ENCODE results near the gene HM13.
"Not testable (repeated sequence)": the region's sequence is repeated elsewhere in the genome, so short reads cannot be mapped to it uniquely, and the experiment has no call there.

Gene HM13

GRCh38 chr20:31543966-31544598, 29.8 kb downstream of the HM13 start:
- no peak for DNase-seq

GRCh38 chr20:31544600-31544999, 30.4 kb downstream of the HM13 start:
- no peak for DNase-seq

DNA sequence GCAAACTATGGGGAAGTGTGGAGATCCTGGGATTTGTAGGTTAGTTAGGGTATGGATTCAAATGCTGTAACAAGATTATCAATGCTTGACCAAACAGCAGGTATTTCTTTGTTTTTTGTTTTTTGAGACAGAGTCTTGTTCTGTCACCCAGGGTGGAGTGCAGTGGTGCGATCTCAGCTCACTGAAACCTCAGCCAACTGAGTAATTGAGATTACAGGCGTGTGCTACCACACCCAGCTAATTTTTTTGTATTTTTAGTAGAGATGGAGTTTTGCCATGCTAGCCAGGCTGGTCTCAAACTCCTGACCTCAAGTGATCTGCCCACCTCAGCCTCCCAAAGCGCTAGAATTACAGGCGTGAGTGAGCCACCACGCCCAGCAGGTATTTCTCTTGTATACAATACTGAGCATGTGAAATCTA, 31.4 kb downstream of the HM13 start:
- DNase-seq, result not testable (repeated sequence)

- peak; percentile 84 for DNase-seq
Observed at GRCh38 chr20:31547017-31547675, 32.9 kb downstream of the HM13 start.

GRCh38 chr20:31547720-31548298, 33.6 kb downstream of the HM13 start:
- no peak for DNase-seq

- no peak for DNase-seq
Observed at GRCh38 chr20:31548820-31549512, 34.7 kb downstream of the HM13 start.

DNA sequence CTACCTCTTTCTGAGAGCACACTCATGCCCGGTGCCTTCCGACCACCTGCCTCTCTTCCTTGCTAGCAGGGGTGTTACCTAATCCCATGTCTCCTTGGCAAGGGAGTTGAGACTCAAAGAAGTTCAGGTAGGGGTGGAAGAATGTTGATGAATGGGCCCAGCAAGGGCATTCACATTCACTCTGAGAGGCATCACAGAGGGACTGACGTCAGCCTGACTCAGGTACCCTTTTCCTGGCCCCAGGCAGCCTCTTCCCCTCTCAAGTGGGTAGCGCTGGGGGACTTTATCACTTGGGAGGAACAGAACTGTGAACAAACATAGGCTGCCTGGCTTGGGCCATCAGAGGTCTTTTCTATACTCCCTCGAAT, 35.3 kb downstream of the HM13 start:
- DNase-seq, result no peak

DNA sequence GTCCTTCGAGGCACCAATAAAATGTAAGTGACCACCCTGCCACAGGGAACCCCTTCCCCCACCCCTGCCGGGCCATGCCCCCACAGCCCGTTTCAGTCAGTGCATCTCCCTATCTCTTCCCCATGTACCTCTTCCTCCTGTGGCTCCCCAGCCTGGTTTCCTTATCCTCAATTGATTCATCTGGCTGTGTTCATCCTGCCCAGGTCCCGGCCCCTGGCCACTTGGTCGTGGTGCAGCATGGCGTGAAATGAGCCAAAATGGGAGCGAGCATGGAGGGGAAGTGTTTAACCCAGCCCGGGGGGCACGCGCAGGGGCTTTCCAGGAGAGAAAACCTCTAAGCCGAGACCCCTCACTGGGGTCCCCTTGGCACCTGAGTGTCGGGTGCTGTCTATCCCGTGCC, 35.9 kb downstream of the HM13 start:
- no peak for DNase-seq

DNA sequence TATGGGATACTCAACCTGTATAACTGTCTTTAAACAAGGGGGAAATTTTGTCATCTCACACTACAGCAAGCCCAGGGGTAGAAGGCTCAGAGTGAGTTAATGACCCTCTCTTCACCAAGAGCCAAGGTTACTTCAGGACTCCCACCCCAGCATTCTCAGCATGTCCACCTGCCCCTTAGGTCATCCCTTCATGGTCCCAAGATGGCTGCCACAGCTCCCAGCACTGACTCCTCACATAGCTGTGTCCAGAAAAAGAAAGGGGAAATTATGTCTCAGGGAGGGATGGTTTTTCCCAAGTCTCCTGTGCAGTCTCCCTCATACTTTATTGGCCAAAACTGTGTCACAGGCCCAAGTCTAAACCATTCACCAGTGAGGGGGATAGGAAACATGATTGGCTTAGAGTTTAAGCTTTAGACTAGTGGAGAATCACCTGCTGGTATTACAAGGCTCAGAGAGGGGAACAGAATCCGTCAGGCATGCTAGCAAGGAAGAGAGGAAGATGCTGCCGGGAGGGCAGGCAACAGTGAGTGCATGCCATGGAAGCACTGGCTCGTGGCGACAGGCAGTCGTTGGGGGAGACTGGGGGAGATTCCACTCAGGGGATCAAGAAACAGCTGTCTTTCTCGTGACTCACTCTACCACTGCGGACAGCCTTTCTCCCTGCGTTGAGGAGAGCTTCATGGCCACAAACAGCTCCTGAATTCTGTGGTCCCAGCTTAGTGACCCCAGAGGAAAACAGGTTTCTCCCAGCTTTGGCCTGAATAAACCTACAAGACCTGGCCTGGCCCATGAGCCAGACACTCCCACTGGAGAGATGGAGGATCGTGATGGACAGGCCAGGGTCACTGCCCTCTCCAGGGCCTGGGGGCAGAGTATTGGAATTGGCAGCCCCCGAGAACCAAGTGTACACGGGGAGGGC, 37.2 kb downstream of the HM13 start:
- DNase-seq, result no peak

DNA sequence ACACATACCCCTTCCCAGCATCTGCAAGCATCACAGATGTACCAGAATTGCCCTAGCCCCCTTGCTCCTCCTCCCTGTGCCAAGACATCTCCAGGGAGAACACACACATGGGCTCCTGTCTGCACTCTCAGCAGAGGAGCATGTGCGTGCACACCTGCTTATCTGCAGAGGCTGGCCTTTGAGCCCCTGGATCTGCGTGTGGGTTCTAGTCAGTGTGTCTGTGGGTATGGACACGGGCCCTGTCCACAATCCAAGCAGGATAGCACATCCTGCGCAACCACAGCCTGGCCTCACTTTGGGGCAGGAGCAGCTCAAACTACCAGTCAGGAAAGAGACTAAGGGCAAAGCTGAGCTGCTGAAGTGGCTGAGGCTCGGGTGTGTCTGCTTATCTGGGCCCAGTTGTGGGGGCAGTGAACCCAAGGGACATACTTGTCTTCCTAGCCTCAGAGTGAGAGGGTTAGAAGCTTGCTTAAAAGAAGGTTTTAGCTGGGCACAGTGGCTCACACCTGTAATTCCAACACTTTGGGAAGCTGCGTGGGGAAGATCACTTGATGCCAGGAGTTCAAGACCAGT, 41.0 kb downstream of the HM13 start:
- no peak for DNase-seq

DNA sequence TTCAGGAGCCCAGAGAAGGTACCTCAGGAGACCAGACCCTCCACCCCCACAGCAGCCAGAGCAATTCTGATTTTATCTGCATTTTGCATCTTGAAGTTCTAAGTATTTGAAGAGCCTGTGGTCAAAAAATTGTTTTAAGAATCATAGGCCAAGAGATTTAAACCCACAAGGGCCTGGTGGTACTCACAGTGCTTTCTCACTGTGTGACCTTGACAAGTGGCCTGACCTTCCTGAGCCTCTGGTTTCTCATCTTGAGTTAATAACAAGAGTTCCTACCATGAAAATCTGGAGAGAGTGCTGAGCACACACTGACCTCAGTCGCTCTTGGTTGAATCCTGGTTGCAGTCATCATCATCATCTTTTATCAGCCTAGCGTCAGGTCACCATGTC, 45.5 kb downstream of the HM13 start:
- no peak for DNase-seq

- DNase-seq, result peak; percentile 86
Observed at GRCh38 chr20:31560094-31560745, 46.0 kb downstream of the HM13 start.

DNA sequence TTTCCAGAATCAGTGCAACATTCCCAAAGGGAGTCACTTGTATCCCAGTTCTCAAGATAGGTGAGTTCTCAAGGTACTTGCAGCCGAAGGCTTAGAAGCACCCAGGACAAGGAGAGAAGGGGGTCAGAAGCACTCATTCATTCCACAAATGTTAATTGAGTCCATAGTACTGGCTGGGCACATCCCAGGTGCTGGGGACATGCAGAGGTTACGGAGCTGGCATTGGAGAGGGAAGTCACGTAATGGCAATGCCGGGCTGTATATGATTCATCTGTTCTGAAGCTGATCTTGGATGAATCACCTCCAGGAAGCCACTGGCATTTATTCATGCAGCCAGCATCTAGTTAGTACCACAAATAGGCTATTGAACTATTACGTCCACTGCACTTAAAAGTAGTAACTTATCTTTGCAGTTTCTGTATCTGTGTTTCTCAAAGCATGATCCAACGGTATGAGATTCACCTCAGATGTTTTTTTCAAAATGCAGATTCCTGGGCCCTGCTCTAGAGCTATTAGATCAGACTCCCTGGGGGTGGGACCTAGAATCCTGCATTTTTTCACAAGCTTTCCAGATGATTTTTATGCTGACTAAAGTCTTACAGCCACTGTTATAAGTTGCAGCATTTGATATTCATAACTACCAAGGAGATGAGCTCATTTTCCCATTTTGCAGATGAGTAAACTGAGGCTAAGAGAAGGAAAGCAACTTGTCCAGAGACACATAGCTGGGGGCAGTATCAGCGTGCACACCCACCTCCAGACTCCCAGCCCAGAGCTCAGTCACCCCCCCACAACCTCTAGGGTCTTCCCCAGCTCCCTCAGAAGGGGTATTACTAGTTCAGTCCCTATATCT, 46.7 kb downstream of the HM13 start:
- no peak for DNase-seq

DNA sequence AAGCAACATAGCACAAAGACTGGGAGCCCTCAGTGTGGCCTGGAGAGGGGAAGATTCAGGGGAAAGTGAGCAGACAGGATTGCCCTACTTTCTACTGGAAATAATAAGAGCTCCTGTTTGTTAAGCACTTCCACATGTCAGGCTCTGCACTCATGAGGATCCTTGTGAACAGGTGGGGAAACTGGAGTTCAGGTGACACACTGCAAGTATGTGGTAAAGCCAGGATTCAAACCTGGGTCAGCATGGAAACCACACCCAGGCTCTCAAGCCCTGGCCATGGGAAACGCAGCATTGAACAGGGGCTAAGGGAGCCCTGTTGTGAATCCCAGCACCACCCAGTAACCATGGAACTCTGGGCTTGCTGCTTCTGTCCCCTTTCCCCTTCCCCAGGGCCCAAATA, 48.0 kb downstream of the HM13 start:
- no peak for DNase-seq

GRCh38 chr20:31564284-31564683, 50.0 kb downstream of the HM13 start:
- no peak for DNase-seq

- DNase-seq, result no peak
Observed at GRCh38 chr20:31565699-31566318, 51.6 kb downstream of the HM13 start.

- no peak for DNase-seq
Observed at GRCh38 chr20:31566319-31566657, 52.0 kb downstream of the HM13 start.

DNA sequence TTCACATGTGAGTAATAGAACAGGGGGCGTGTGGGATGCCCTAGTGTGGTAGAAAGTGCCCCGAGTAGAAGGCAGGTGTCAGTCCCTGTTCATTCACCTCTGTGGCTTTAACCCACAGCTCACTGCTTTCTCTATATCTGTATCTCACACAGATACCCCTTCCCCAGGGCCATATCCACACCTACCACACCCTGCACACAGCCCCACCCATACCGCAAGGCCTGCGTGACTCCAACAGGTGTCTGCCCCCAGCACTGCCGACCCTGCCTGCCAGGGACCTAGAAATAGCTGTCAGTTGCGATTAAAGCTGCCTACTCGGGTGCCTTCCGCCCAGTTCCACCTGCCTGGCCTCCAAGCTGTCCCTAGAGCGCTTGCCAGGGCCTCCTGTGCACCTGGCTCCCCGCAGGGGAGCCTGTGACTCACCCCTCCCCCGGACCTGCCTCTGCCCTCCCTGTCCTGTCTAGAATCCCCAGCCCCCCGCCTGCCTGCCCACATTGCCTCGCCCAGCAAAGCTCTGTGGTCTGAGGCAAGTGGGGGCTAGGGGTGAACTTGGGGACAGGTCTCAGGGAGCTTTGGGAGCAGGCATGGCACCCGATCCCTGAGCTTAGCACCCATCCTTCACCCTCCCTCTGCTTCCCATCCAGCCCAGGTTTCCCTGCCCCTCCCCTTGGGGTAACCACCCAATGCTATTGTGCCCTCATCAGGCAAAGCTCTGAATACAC, 52.6 kb downstream of the HM13 start:
- peak; percentile 43 for DNase-seq

DNA sequence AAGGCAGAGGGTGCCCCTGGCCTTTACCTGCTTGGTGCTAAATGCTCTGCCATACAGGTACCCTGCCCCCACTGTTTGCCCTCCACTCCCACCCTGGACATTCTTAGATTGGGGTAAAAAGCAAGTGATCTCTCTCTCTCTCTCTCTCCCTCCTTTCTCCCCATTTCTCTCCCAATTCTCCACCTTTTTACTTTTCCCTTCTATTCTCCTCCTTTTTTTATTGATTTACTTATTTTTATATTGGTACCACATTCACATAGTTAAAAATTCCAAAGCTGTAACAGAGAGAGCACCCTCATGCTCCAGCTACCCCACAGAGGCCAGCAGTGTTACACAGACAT, 53.1 kb downstream of the HM13 start:
- DNase-seq, result no peak
